Mesodermal cell (in vitro differentiated cells): Measurements from ENCODE around the gene SNPH. TPM values are rescaled to one million over a fixed set of nuclear protein-coding genes. Genes with fewer than 3 reads are reported as not detected.
"Not testable (repeated sequence)": the region's sequence is repeated elsewhere in the genome, so short reads cannot be mapped to it uniquely, and the experiment has no call there.

Source experiments
- H3K27ac ChIP-seq: 2 replicates; pipeline ENCODE4 v1.7.0; 2013; ENCODE audit warnings: mild to moderate bottlenecking, low read depth, low read length, moderate library complexity; ENCODE audit not compliant: severe bottlenecking
- H3K36me3 ChIP-seq: 2 replicates; pipeline ENCODE4 v1.7.1; 2013; ENCODE audit warnings: mild to moderate bottlenecking, low read length, moderate library complexity; ENCODE audit not compliant: control insufficient read depth, insufficient read depth
- H3K4me1 ChIP-seq: one replicate; pipeline ENCODE4 v1.7.1; 2013; ENCODE audit warnings: mild to moderate bottlenecking, low read length; ENCODE audit not compliant: insufficient read depth, control insufficient read depth, poor library complexity, severe bottlenecking
- H3K4me3 ChIP-seq: 2 replicates; pipeline ENCODE4 v1.7.0; 2013; ENCODE audit warnings: low read length, control low read depth, mild to moderate bottlenecking; ENCODE audit not compliant: insufficient read depth, poor library complexity, severe bottlenecking; ENCODE audit errors: extremely low read depth
- H3K9me3 ChIP-seq: 2 replicates; pipeline ENCODE4 v1.7.1; 2013; ENCODE audit warnings: mild to moderate bottlenecking, low read length, moderate library complexity; ENCODE audit not compliant: control insufficient read depth
- WGBS, 2 experiments: methylation state at CpG; one replicate each; pipeline ENCODE4 v1.1.5; 2013; ENCODE audit warnings: missing lambda C conversion rate in 2 of 2; ENCODE audit not compliant: insufficient coverage in 2 of 2; 5-methylcytosine and 5-hydroxymethylcytosine counted together
- polyA plus RNA-seq, 2 experiments: library from polyadenylated mRNA; stranded (reverse); fragments of 50-300 nt; gene quantifications; one replicate each; pipeline ENCODE4 v1.2.3, GENCODE V29; 2013

The SNPH gene
- 6.2 TPM for polyA plus RNA-seq (2013, experiment 1 of 2)
- 6.0 TPM for polyA plus RNA-seq (2013, experiment 2 of 2)

- H3K9me3 ChIP-seq: no peaks in the 10 kb centered on the region
- H3K27ac ChIP-seq: peak within 1 kb of the TSS; percentile 1
- H3K4me3 ChIP-seq: peak within 1 kb of the TSS; percentile 67
- peaks cover 25% of the 10 kb centered on the region for H3K4me1 ChIP-seq
- WGBS, 2 experiments: 0 to 1% methylated on average over 43 to 45 of the region's 61 CpGs
- peaks cover 12% of the 10 kb centered on the region for H3K36me3 ChIP-seq
These were observed at the start of gene SNPH for GRCh38 chr20:1266167-1266973. SNPH (plus strand) TSS chr20:1266294; CDS start chr20:1296240, 29,946 bp downstream.

- 88 to 93% methylated on average over 17 to 18 of the region's 19 CpGs for WGBS, 2 experiments
- not testable (repeated sequence) for H3K36me3 ChIP-seq, H3K4me3 ChIP-seq, H3K4me1 ChIP-seq, H3K9me3 ChIP-seq, H3K27ac ChIP-seq
These were observed 49.3 kb upstream of the SNPH start for GRCh38 chr20:1216527-1217427.

- WGBS, 2 experiments: 100% methylated on average over 1 of the region's 4 CpGs; no CpG with 5 or more reads in 1 of the 2 experiments
- H3K4me3 ChIP-seq, H3K9me3 ChIP-seq, H3K27ac ChIP-seq, H3K36me3 ChIP-seq, H3K4me1 ChIP-seq: not testable (repeated sequence)
These were observed 43.3 kb upstream of the SNPH start for GRCh38 chr20:1222750-1223149.

- Histone ChIP-seq H3K36me3 (no peaks in the 10 kb centered on the region), H3K4me1 (no peaks in the 10 kb centered on the region), H3K4me3 (no peak overlapping the region), H3K9me3 (no peaks in the 10 kb centered on the region), H3K27ac (no peak overlapping the region)
- WGBS, 2 experiments: 94 to 96% methylated on average over 16 to 20 of the region's 20 CpGs
These were observed 41.7 kb upstream of the SNPH start for GRCh38 chr20:1224205-1224890.

- no peaks in the 10 kb centered on the region for H3K4me1 ChIP-seq
- H3K9me3 ChIP-seq: no peaks in the 10 kb centered on the region
- H3K4me3 ChIP-seq: peak overlapping the region; percentile 40
- WGBS, 2 experiments: 0 to 1% methylated on average over 1 to 19 of the region's 30 CpGs
- H3K27ac ChIP-seq: no peak overlapping the region
- no peaks in the 10 kb centered on the region for H3K36me3 ChIP-seq
These were observed 40.8 kb upstream of the SNPH start for GRCh38 chr20:1225263-1225782.

- H3K4me1 ChIP-seq: no peaks in the 10 kb centered on the region
- no peaks in the 10 kb centered on the region for H3K9me3 ChIP-seq
- H3K4me3 ChIP-seq: peak within 1 kb of the TSS; percentile 51
- WGBS, 2 experiments: 0% methylated on average over 40 to 52 of the region's 88 CpGs
- no peaks in the 10 kb centered on the region for H3K36me3 ChIP-seq
- H3K27ac ChIP-seq: peak within 1 kb of the TSS; percentile 78
These were observed 40.1 kb upstream of the SNPH start, which contains the start of gene RAD21L1 for GRCh38 chr20:1225783-1226654. RAD21L1 (plus strand) TSS chr20:1226044; CDS start chr20:1228454, 2,410 bp downstream.

- Histone ChIP-seq H3K4me3 (no peak overlapping the region), H3K4me1 (no peaks in the 10 kb centered on the region), H3K9me3 (no peaks in the 10 kb centered on the region), H3K36me3 (no peaks in the 10 kb centered on the region), H3K27ac (no peak overlapping the region)
- WGBS, 2 experiments: 100% methylated on average over 1 of the region's 3 CpGs; no CpG with 5 or more reads in 1 of the 2 experiments
These were observed 36.6 kb upstream of the SNPH start for GRCh38 chr20:1229541-1229940.

GRCh38 chr20:1232286-1233111 lies 33.6 kb upstream of the SNPH start:
- 92 to 100% methylated on average over 1 to 2 of the region's 3 CpGs for WGBS, 2 experiments
- Histone ChIP-seq H3K9me3 (no peaks in the 10 kb centered on the region), H3K4me1 (no peaks in the 10 kb centered on the region), H3K36me3 (no peaks in the 10 kb centered on the region), H3K27ac (no peak overlapping the region), H3K4me3 (no peak overlapping the region)

GRCh38 chr20:1240549-1240948 lies 25.5 kb upstream of the SNPH start:
- H3K4me3 ChIP-seq: no peak overlapping the region
- no peaks in the 10 kb centered on the region for H3K9me3 ChIP-seq
- no peak overlapping the region for H3K27ac ChIP-seq
- peaks cover 16% of the 10 kb centered on the region for H3K4me1 ChIP-seq
- H3K36me3 ChIP-seq: no peaks in the 10 kb centered on the region
- 50% methylated on average over 1 of the region's 5 CpGs; no CpG with 5 or more reads in 1 of the 2 experiments for WGBS, 2 experiments
